ENCODE measurements around the gene HAUS2. TPM values are rescaled to one million over a fixed set of nuclear protein-coding genes. Genes with fewer than 3 reads are reported as not detected.

Gene HAUS2
- total and polyA plus RNA-seq, 2 donors (not counting 3 experiments of a cell fraction or from before 2014, with no cell fraction given) = 12.6 to 33.5 TPM

GRCh38 chr15:42499858-42500609, 48.6 kb upstream of the HAUS2 start:
- DNase-seq (ENCODE audit: low read depth, low spot score) (peak; percentile 40), FAIRE-seq (no peak)
- Histone ChIP-seq H3K27me3 (ENCODE audit: control insufficient read depth in 2 of 2, insufficient read depth in 2 of 2, low read length in 2 of 2) (no peaks in the 10 kb centered on the region), H3K36me3 (ENCODE audit: control insufficient read depth in 2 of 2, extremely low read depth in 1 of 2, insufficient read depth in 2 of 2, low read length in 2 of 2) (peaks cover 0 to 2% of the 10 kb centered on the region in 2 experiments), H3K4me1 (ENCODE audit: control insufficient read depth, extremely low read depth, insufficient read depth, low read length) (peaks cover 53% of the 10 kb centered on the region), H3K4me3 (replicated peaks in 1 of 3; ENCODE audit: insufficient read depth in 1 of 3, low read depth in 1 of 3, low read length in 3 of 3) (peak overlapping the region in 1 of 3 experiments; percentile 34), H3K4me2 (ENCODE audit: insufficient read depth, low read length) (peak overlapping the region; percentile 56), H3K9me3 (replicated peaks; ENCODE audit: control insufficient read depth, insufficient read depth, low read length) (no peaks in the 10 kb centered on the region), H3K9me1 (replicated peaks; ENCODE audit: control insufficient read depth, extremely low read depth, insufficient read depth, low read length) (no peaks in the 10 kb centered on the region), H3K79me2 (ENCODE audit: control insufficient read depth, insufficient read depth, low read length) (peaks cover 84% of the 10 kb centered on the region), H3K9ac (replicated peaks; ENCODE audit: extremely low read depth, insufficient read depth, low read length) (peak overlapping the region; percentile 59), H4K20me1 (replicated peaks; ENCODE audit: control insufficient read depth, extremely low read depth, insufficient read depth, low read length) (no peaks in the 10 kb centered on the region), H3K27ac (ENCODE audit: insufficient read depth, low read depth, low read length) (peak overlapping the region; percentile 89), H2AFZ (ENCODE audit: low read depth, low read length) (no peak overlapping the region)
- CTCF ChIA-PET = interaction anchor here (0.7 to 2.3 kb wide), 5 partner anchors 9 to 146 kb away, joined by 3 to 9 read pairs (median 5); partner anchors contain the start of gene ZNF106
- TF ChIP-seq GATA2 (IDR thresholded peaks at IDR 0.05; ENCODE audit: insufficient read depth, insufficient read length, low read depth, low read length) = peak; percentile 26
- TF ChIP-seq FOS (IDR thresholded peaks at IDR 0.05; ENCODE audit: borderline replicate concordance, insufficient read depth, low read length) = no peak
- dilution Hi-C loops (cut with MboI; ENCODE audit: extremely low pct_ligation_motif_present, low sequenced_read_pairs) (no loop called here), intact Hi-C loops (cut with micrococcal nuclease) (no loop called here)
- POLR2A ChIA-PET = interaction anchor here (0.6 kb wide), 1 partner anchor 64 kb away, joined by 4 read pairs; no protein-coding TSS in a partner anchor
- BruUV-seq (replicated peaks) = no TSS peak

GRCh38 chr15:42502477-42502876, 46.2 kb upstream of the HAUS2 start:
- peaks cover 89% of the 10 kb centered on the region for H3K79me2 ChIP-seq (ENCODE audit: control insufficient read depth, insufficient read depth, low read length)
- CTCF ChIA-PET = interaction anchor here (0.7 kb wide), 1 partner anchor 626 kb away, joined by 3 read pairs; no protein-coding TSS in a partner anchor

More at GRCh38 chr15:42502477-42502876, 46.2 kb upstream of the HAUS2 start:
- Histone ChIP-seq H3K9me3 (replicated peaks; ENCODE audit: control insufficient read depth, insufficient read depth, low read length) (no peaks in the 10 kb centered on the region), H3K9ac (replicated peaks; ENCODE audit: extremely low read depth, insufficient read depth, low read length) (no peak overlapping the region), H3K36me3 (ENCODE audit: control insufficient read depth in 2 of 2, extremely low read depth in 1 of 2, insufficient read depth in 2 of 2, low read length in 2 of 2) (peaks cover 0 to 2% of the 10 kb centered on the region in 2 experiments), H3K27ac (ENCODE audit: insufficient read depth, low read depth, low read length) (no peak overlapping the region), H3K4me1 (ENCODE audit: control insufficient read depth, extremely low read depth, insufficient read depth, low read length) (peaks cover 47% of the 10 kb centered on the region), H3K27me3 (ENCODE audit: control insufficient read depth in 2 of 2, insufficient read depth in 2 of 2, low read length in 2 of 2) (no peaks in the 10 kb centered on the region), H3K4me3 (replicated peaks in 1 of 3; ENCODE audit: insufficient read depth in 1 of 3, low read depth in 1 of 3, low read length in 3 of 3) (no peak overlapping the region), H4K20me1 (replicated peaks; ENCODE audit: control insufficient read depth, extremely low read depth, insufficient read depth, low read length) (no peaks in the 10 kb centered on the region), H2AFZ (ENCODE audit: low read depth, low read length) (no peak overlapping the region), H3K9me1 (replicated peaks; ENCODE audit: control insufficient read depth, extremely low read depth, insufficient read depth, low read length) (no peaks in the 10 kb centered on the region), H3K4me2 (ENCODE audit: insufficient read depth, low read length) (no peak overlapping the region)
- no TSS peak for BruUV-seq (replicated peaks)
- intact Hi-C loops (cut with micrococcal nuclease) = no loop called here
- DNase-seq (ENCODE audit: low read depth, low spot score) (no peak), FAIRE-seq (no peak)
- POLR2A ChIA-PET = interaction anchor here (1.4 kb wide), 1 partner anchor 11 kb away, joined by 4 read pairs; the partner anchor contains the start of gene ZNF106
- dilution Hi-C loops (cut with MboI; ENCODE audit: extremely low pct_ligation_motif_present, low sequenced_read_pairs) = no loop called here
- TF ChIP-seq MYC (IDR thresholded peaks at IDR 0.05; ENCODE audit: low read depth, low read length) (no peak), POLR2A (IDR thresholded peaks at IDR 0.05; ENCODE audit: low read depth, low read length) (no peak), JUN (IDR thresholded peaks at IDR 0.05; ENCODE audit: borderline replicate concordance, insufficient read depth, insufficient read length, low read depth) (no peak), GATA2 (IDR thresholded peaks at IDR 0.05; ENCODE audit: insufficient read depth, insufficient read length, low read depth, low read length) (no peak)

Measured in endothelial cell of umbilical vein (primary cell).